H1 (cell line): Measurements from ENCODE around the gene SMARCA2. TPM values are rescaled to one million over a fixed set of nuclear protein-coding genes. Genes with fewer than 3 reads are reported as not detected.

Source experiments
- CBX8 ChIP-seq: fragments of 300-800, 300-1000 bp; sonication (generic); IDR thresholded peaks from 2 replicates; pipeline ENCODE4 v1.7.1; 2016; ENCODE audit warnings: low read depth, low read length, borderline replicate concordance
- CHD1 ChIP-seq: IDR thresholded peaks from 2 replicates; pipeline ENCODE4 v1.6.1; 2012; ENCODE audit warnings: low read depth, low read length, improper control_type of control experiment
- CHD7 ChIP-seq: fragments of 300-600 bp; sonication (generic); IDR thresholded peaks from 2 replicates; pipeline ENCODE4 v1.7.1; 2012; ENCODE audit warnings: low read length, moderate library complexity, mild to moderate bottlenecking, inconsistent platforms; ENCODE audit not compliant: insufficient replicate concordance
- E2F6 ChIP-seq: IDR thresholded peaks from 2 replicates; pipeline ENCODE4 v1.6.1; 2012; ENCODE audit warnings: inconsistent platforms
- EGR1 ChIP-seq: IDR thresholded peaks from 2 replicates; pipeline ENCODE4 v1.6.1; 2011; ENCODE audit warnings: low read depth, low read length, borderline replicate concordance
- PHF8 ChIP-seq: fragments of 200-600 bp; sonication (generic); conservative IDR thresholded peaks from 2 replicates; pipeline ENCODE4 v1.7.1; 2012; ENCODE audit warnings: low read depth, mild to moderate bottlenecking, inconsistent platforms, low read length, moderate library complexity
- RBBP5 ChIP-seq: IDR thresholded peaks from 2 replicates; pipeline ENCODE4 v1.7.1; 2012; ENCODE audit warnings: low read depth, mild to moderate bottlenecking, inconsistent platforms, low read length, moderate library complexity, borderline replicate concordance
- SAP30 ChIP-seq: fragments of 300-600 bp; sonication (generic); IDR thresholded peaks from 2 replicates; pipeline ENCODE4 v1.7.1; 2012; ENCODE audit warnings: low read length, moderate library complexity, mild to moderate bottlenecking, inconsistent platforms; ENCODE audit not compliant: insufficient read depth, insufficient replicate concordance
- SP1 ChIP-seq: IDR thresholded peaks from 2 replicates; pipeline ENCODE4 v1.6.1; 2011; ENCODE audit warnings: low read depth, low read length
- SRF ChIP-seq: IDR thresholded peaks from 2 replicates; pipeline ENCODE4 v1.6.1; 2011; ENCODE audit warnings: mild to moderate bottlenecking, low read depth, low read length, moderate library complexity
- TBP ChIP-seq: IDR thresholded peaks from 2 replicates; pipeline ENCODE4 v1.6.1; 2011; ENCODE audit warnings: low read depth, low read length, improper control_type of control experiment
- YY1 ChIP-seq: IDR thresholded peaks from 2 replicates; pipeline ENCODE4 v1.6.1; 2011; ENCODE audit warnings: low read depth, mild to moderate bottlenecking, low read length
- polyA plus RNA-seq, 7 experiments: library from polyadenylated mRNA; depleted of rRNA in 3 of 7; stranded (reverse) in 5 of 7; unstranded in 2 of 7; fragments of >200 nt in 5 of 7; fragments of 200-250 nt in 2 of 7; gene quantifications; 1 replicate in 5 of 7; 2 replicates in 1 of 7; 4 replicates in 1 of 7; pipeline versions ENCODE4 v1.2.1 to v1.2.3, GENCODE V29; 2011 to 2013; ENCODE audit warnings: missing spikeins in 2 of 7, mixed read lengths in 2 of 7
- total RNA-seq: library from RNA; stranded (reverse); fragmentation: NEBNext Ultra II Directional; extraction: Animal tissue kit (Norgen Biotek cat#: 25700); gene quantifications from 2 replicates; pipeline ENCODE4 v1.2.1, GENCODE V29; 2021

The SMARCA2 gene
- total and polyA plus RNA-seq, 2 of the 8 experiments (the other 6 are each of a cell fraction or from before 2014, with no cell fraction given): 6.3 to 21.7 TPM

- TF ChIP-seq CBX8 (no peak), SAP30 (no peak), E2F6 (no peak), CHD7 (no peak), RBBP5 (no peak), YY1 (no peak), PHF8 (no peak), SRF (no peak), SP1 (no peak), CHD1 (no peak), EGR1 (no peak), TBP (no peak)
Measured at GRCh38 chr9:2181792-2182191, 166.6 kb downstream of the SMARCA2 start (continued).
